OCI-LY3 (cell line): ENCODE data around the gene ELMO1.

Experiments
- H2AFZ ChIP-seq: fragments of 200-600, 300-600 bp; shearing (Covaris generic); 2 replicates; pipeline ENCODE4 v1.6.0; 2014; ENCODE audit warnings: antibody characterized with exemption, low read depth, low read length
- H3K27ac ChIP-seq: fragments of 200-600, 300-600 bp; sonication (generic); 2 replicates; pipeline ENCODE4 v1.5.1; 2014; ENCODE audit warnings: mild to moderate bottlenecking, low read length, moderate library complexity, mixed read lengths
- H3K27me3 ChIP-seq: fragments of 200-600, 300-600 bp; sonication (generic); 2 replicates; pipeline ENCODE4 v1.6.1; 2014; ENCODE audit warnings: low read depth, low read length, mixed read lengths
- H3K36me3 ChIP-seq: fragments of 200-600, 300-600 bp; sonication (generic); replicated peaks from 2 replicates; pipeline ENCODE3; 2014; ENCODE audit warnings: low read depth, low read length, mixed read lengths
- H3K4me1 ChIP-seq: fragments of 300-600, 200-600 bp; sonication (generic); 2 replicates; pipeline ENCODE4 v1.6.1; 2014; ENCODE audit warnings: low read length, mixed read lengths
- H3K4me2 ChIP-seq: fragments of 200-600, 300-600 bp; sonication (generic); 2 replicates; pipeline ENCODE4 v1.6.1; 2014; ENCODE audit warnings: low read length, mixed read lengths
- H3K4me3 ChIP-seq: fragments of 300-600, 200-600 bp; sonication (generic); 2 replicates; pipeline ENCODE4 v1.5.1; 2014; ENCODE audit warnings: antibody characterized with exemption, mild to moderate bottlenecking, low read length, moderate library complexity
- H3K79me2 ChIP-seq: fragments of 300-600, 200-600 bp; shearing (Covaris generic); 2 replicates; pipeline ENCODE4 v1.6.1; 2014; ENCODE audit warnings: mild to moderate bottlenecking, low read length, mixed read lengths
- H3K9ac ChIP-seq: fragments of 300-600, 200-600 bp; shearing (Covaris generic); 2 replicates; pipeline ENCODE4 v1.6.0; 2014; ENCODE audit warnings: mild to moderate bottlenecking, low read length, moderate library complexity
- H3K9me3 ChIP-seq: fragments of 200-600, 300-600 bp; shearing (Covaris generic); 2 replicates; pipeline ENCODE4 v1.6.1; 2014; ENCODE audit warnings: low read length, mixed read lengths; ENCODE audit not compliant: insufficient read depth
- H4K20me1 ChIP-seq: fragments of 200-600, 300-600 bp; sonication (generic); 2 replicates; pipeline ENCODE4 v1.6.1; 2016; ENCODE audit warnings: low read length, mixed read lengths; ENCODE audit not compliant: insufficient read depth
- EZH2phosphoT487 ChIP-seq: fragments of 200-600 bp; shearing (Covaris generic); IDR thresholded peaks from 2 replicates; pipeline ENCODE4 v1.6.1; 2018; ENCODE audit warnings: antibody characterized with exemption, mixed run types, low read depth
- TF ChIP-seq, protein P1 (sequence below): fragments of 200-600, 300-600 bp; sonication (generic); IDR thresholded peaks from 2 replicates; pipeline ENCODE4 v1.5.1; 2014; ENCODE audit warnings: antibody characterized with exemption, low read length, low read depth

The ELMO1 gene

GRCh38 chr7:37112218-37112617, 336.4 kb downstream of the ELMO1 start:
- H3K4me1 ChIP-seq = peaks cover 33% of the 10 kb centered on the region
- H3K4me2 ChIP-seq = peak overlapping the region; percentile 46; the same call in 1 of the 2 replicates
- no peak overlapping the region for H3K4me3 ChIP-seq
- H3K36me3 ChIP-seq = peaks cover 37% of the 10 kb centered on the region
- no peak for TF ChIP-seq EZH2phosphoT487
- TF ChIP-seq, protein P1, sequence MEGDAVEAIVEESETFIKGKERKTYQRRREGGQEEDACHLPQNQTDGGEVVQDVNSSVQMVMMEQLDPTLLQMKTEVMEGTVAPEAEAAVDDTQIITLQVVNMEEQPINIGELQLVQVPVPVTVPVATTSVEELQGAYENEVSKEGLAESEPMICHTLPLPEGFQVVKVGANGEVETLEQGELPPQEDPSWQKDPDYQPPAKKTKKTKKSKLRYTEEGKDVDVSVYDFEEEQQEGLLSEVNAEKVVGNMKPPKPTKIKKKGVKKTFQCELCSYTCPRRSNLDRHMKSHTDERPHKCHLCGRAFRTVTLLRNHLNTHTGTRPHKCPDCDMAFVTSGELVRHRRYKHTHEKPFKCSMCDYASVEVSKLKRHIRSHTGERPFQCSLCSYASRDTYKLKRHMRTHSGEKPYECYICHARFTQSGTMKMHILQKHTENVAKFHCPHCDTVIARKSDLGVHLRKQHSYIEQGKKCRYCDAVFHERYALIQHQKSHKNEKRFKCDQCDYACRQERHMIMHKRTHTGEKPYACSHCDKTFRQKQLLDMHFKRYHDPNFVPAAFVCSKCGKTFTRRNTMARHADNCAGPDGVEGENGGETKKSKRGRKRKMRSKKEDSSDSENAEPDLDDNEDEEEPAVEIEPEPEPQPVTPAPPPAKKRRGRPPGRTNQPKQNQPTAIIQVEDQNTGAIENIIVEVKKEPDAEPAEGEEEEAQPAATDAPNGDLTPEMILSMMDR = no peak
- H3K79me2 ChIP-seq = peaks cover 77% of the 10 kb centered on the region
- 0 out of 2 replicates have a peak overlapping the region, but pooled peaks have one; percentile 66 for H3K27ac ChIP-seq
- H2AFZ ChIP-seq = no peak overlapping the region
- no peak overlapping the region for H3K9ac ChIP-seq
- H4K20me1 ChIP-seq = peaks cover 35% of the 10 kb centered on the region
- no peaks in the 10 kb centered on the region for H3K9me3 ChIP-seq
- H3K27me3 ChIP-seq = no peaks in the 10 kb centered on the region

- no peak overlapping the region for H3K9ac ChIP-seq
- TF ChIP-seq, protein P1 = no peak
- no peak for TF ChIP-seq EZH2phosphoT487
- H3K79me2 ChIP-seq = peaks cover 78% of the 10 kb centered on the region
- peaks cover 37% of the 10 kb centered on the region for H3K4me1 ChIP-seq
- no peak overlapping the region for H3K4me3 ChIP-seq
- H3K4me2 ChIP-seq = no peak overlapping the region
- no peaks in the 10 kb centered on the region for H3K27me3 ChIP-seq
- peaks cover 36% of the 10 kb centered on the region for H4K20me1 ChIP-seq
- H3K9me3 ChIP-seq = no peaks in the 10 kb centered on the region
- H2AFZ ChIP-seq = no peak overlapping the region
- no peak overlapping the region for H3K27ac ChIP-seq
- peaks cover 40% of the 10 kb centered on the region for H3K36me3 ChIP-seq
Measured at GRCh38 chr7:37111459-37111858, 337.2 kb downstream of the ELMO1 start.

DNA sequence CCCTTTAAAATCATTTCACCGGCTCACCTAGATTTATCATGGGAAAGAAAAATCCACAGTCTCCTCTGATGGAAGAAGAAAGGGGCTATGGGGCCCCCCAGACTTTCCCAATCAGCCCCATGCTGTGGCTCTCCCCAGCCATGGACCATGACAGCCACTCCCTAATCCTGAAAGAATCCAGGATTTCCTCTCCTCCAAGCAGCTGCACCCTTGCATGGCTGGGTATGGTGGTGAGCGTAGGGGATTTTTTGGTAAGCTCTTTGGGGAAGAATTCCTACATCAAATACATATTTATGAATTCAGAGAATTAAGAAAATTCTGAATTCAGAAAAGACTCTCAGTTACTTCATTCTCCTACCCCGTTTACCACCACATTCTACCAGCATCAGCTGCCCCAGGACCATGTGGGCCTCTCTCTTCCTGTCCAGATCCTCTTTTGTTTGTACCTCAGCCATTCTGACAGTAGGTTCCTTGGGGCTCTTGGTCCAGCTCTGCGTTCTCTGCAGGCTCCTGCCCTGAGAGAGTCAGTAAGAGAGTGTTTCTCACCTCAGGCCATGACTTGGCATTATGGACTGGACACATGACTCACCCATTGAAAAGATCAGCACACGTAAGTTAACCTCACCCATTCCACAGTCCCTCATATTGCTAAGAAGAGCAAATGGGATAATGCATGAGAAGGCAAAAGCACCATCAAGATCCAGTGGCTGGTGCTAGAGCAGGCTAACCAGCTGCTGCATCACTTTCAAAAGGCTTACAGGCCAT, 337.8 kb downstream of the ELMO1 start:
- no peak overlapping the region for H3K4me2 ChIP-seq
- H3K9me3 ChIP-seq = no peaks in the 10 kb centered on the region
- no peak overlapping the region for H3K9ac ChIP-seq
- no peak overlapping the region for H2AFZ ChIP-seq
- TF ChIP-seq, protein P1 = no peak
- TF ChIP-seq EZH2phosphoT487 = no peak
- H3K79me2 ChIP-seq = peaks cover 81% of the 10 kb centered on the region
- no peaks in the 10 kb centered on the region for H3K27me3 ChIP-seq
- no peak overlapping the region for H3K4me3 ChIP-seq
- no peak overlapping the region for H3K27ac ChIP-seq
- H4K20me1 ChIP-seq = peaks cover 42% of the 10 kb centered on the region
- peaks cover 42% of the 10 kb centered on the region for H3K36me3 ChIP-seq
- H3K4me1 ChIP-seq = peaks cover 37% of the 10 kb centered on the region

- no peak overlapping the region for H3K9ac ChIP-seq
- peaks cover 51% of the 10 kb centered on the region for H4K20me1 ChIP-seq
- no peak overlapping the region for H3K4me2 ChIP-seq
- TF ChIP-seq, protein P1 = no peak
- TF ChIP-seq EZH2phosphoT487 = no peak
- H3K4me1 ChIP-seq = peaks cover 37% of the 10 kb centered on the region
- no peak overlapping the region for H3K4me3 ChIP-seq
- no peaks in the 10 kb centered on the region for H3K9me3 ChIP-seq
- no peak overlapping the region for H3K27ac ChIP-seq
- no peak overlapping the region for H2AFZ ChIP-seq
- H3K27me3 ChIP-seq = no peaks in the 10 kb centered on the region
- peaks cover 42% of the 10 kb centered on the region for H3K36me3 ChIP-seq
- H3K79me2 ChIP-seq = peaks cover 79% of the 10 kb centered on the region
Measured at GRCh38 chr7:37109843-37110242, 338.8 kb downstream of the ELMO1 start.
